HepG2 (cell line): ENCODE data around the gene CD200. TPM values are rescaled to one million over a fixed set of nuclear protein-coding genes. Genes with fewer than 3 reads are reported as not detected.
A peak's percentile ranks its signal among the peaks of the same experiment; 100 is the strongest.

Experiments used
- ATAC-seq: fragments of 200-7000 bp; cut with Tn5 transposase; 3 replicates; pipeline ENCODE4 v1.9.1; 2020; ENCODE audit warnings: mild to moderate bottlenecking, moderate library complexity
- Bru-seq: library from RNA; stranded (reverse); fragments of 400-500 nt; gene quantifications from one replicate; lab custom pipeline; 2021; lab: Mats Ljungman, UMichigan
- BruChase-seq, 2 experiments: library from RNA; stranded (reverse); fragments of 400-500 nt; gene quantifications; one replicate each; lab custom pipeline; 2021; lab: Mats Ljungman, UMichigan
- BruUV-seq: library from RNA; stranded (reverse); fragments of 400-500 nt; replicated peaks from 2 replicates; lab custom pipeline; 2021; lab: Mats Ljungman, UMichigan
- CTCF ChIA-PET: fragments of 300-600 bp; formaldehyde crosslinking; extraction: SDS; loops from one replicate; lab custom pipeline; 2021; ENCODE audit warnings: low total read pairs, inconsistent platforms, low intra/inter-chr PET ratio; lab: Yijun Ruan, JAX
- POLR2A ChIA-PET: fragments of 350-600 bp; sonication (Branson Sonifier 250); formaldehyde crosslinking; loops from one replicate; lab custom pipeline; 2020; ENCODE audit warnings: antibody characterized with exemption, inconsistent platforms; lab: Yijun Ruan, JAX
- DNase-seq: peaks from one replicate; pipeline ENCODE4 v3.0.0-alpha.2; 2015; ENCODE audit warnings: low spot score
- FAIRE-seq: peaks from 3 replicates; lab custom pipeline; 2011; peaks lifted over from hg19 to GRCh38; lab: Jason Lieb, UNC
- H2AFZ ChIP-seq: one replicate; pipeline ENCODE4 v1.6.1; 2011; ENCODE audit warnings: low read length, inconsistent platforms
- H3K27ac ChIP-seq: fragments of 300-600 bp; 3 replicates; pipeline ENCODE4 v1.8.0; 2011; ENCODE audit warnings: mixed run types, mild to moderate bottlenecking, mixed read lengths, low read length, inconsistent platforms; ENCODE audit not compliant: insufficient read depth; ENCODE audit errors: extremely low read length
- H3K27me3 ChIP-seq, 2 experiments: fragments of 200-600 bp in 1 of 2; 2 replicates in 1 of 2; 3 replicates in 1 of 2; pipeline versions ENCODE4 v1.6.0 to v1.8.0; 2011; ENCODE audit warnings: low read length in 2 of 2, mild to moderate bottlenecking in 2 of 2, moderate library complexity in 2 of 2, inconsistent platforms in 1 of 2; ENCODE audit not compliant: insufficient read depth in 2 of 2, control insufficient read depth in 1 of 2
- H3K36me3 ChIP-seq, 2 experiments: fragments of 200-600 bp in 1 of 2; replicated peaks in 1 of 2; 2 replicates in 1 of 2; 3 replicates in 1 of 2; pipeline versions ENCODE4 v1.5.1 to v1.8.0; 2011; ENCODE audit warnings: low read length in 2 of 2, inconsistent platforms in 1 of 2; ENCODE audit not compliant: insufficient read depth in 2 of 2, control insufficient read depth in 1 of 2
- H3K4me1 ChIP-seq: 2 replicates; pipeline ENCODE4 v1.5.1; 2012; ENCODE audit warnings: low read length, inconsistent platforms; ENCODE audit not compliant: insufficient read depth
- H3K4me2 ChIP-seq: 2 replicates; pipeline ENCODE4 v1.6.0; 2011; ENCODE audit warnings: low read depth, low read length, inconsistent platforms
- H3K4me3 ChIP-seq, 3 experiments: fragments of 200-600 bp in 1 of 3; sonication (generic), shearing (Covaris generic) in 1 of 3; replicated peaks in 1 of 3; 2 replicates each; pipeline ENCODE4 v1.5.1; 2011 to 2016; ENCODE audit warnings: low read length in 3 of 3, inconsistent platforms in 2 of 3, low read depth in 2 of 3, mild to moderate bottlenecking in 2 of 3, control low read depth in 1 of 3, mixed read lengths in 1 of 3; ENCODE audit not compliant: insufficient read depth in 1 of 3
- H3K79me2 ChIP-seq: one replicate; pipeline ENCODE4 v1.6.1; 2011; ENCODE audit warnings: low read length, inconsistent platforms; ENCODE audit not compliant: insufficient read depth
- H3K9ac ChIP-seq: 2 replicates; pipeline ENCODE4 v1.6.0; 2011; ENCODE audit warnings: mild to moderate bottlenecking, low read depth, low read length, inconsistent platforms; ENCODE audit not compliant: insufficient read depth
- H3K9me3 ChIP-seq: 2 replicates; pipeline ENCODE4 v1.5.1; 2012; ENCODE audit warnings: mild to moderate bottlenecking, low read length
- H4K20me1 ChIP-seq: 2 replicates; pipeline ENCODE4 v1.6.0; 2011; ENCODE audit warnings: inconsistent platforms, mild to moderate bottlenecking, low read length, moderate library complexity; ENCODE audit not compliant: insufficient read depth
- AGO1 ChIP-seq: fragments of 200-400 bp; formaldehyde crosslinking; IDR thresholded peaks from 2 replicates; pipeline ENCODE4 v1.6.1; 2017; ENCODE audit warnings: mild to moderate bottlenecking, low read depth, low read length, moderate library complexity; ENCODE audit not compliant: poor library complexity, severe bottlenecking
- CHCHD3 ChIP-seq: sonication (generic); formaldehyde crosslinking; IDR thresholded peaks from 2 replicates; pipeline ENCODE4 v1.8.0; 2022; ENCODE audit warnings: mild to moderate bottlenecking, missing genetic modification reagents, moderate library complexity
- KDM4B ChIP-seq: sonication (generic); formaldehyde crosslinking; IDR thresholded peaks from 2 replicates; pipeline ENCODE4 v1.4.0; 2020; ENCODE audit warnings: missing genetic modification reagents
- MTF1 ChIP-seq: sonication (generic); formaldehyde crosslinking; IDR thresholded peaks from 2 replicates; pipeline ENCODE4 v1.5.0; 2020; ENCODE audit warnings: missing genetic modification reagents
- REST ChIP-seq, 2 experiments: IDR thresholded peaks; 2 replicates each; pipeline ENCODE4 v1.6.1; 2011 to 2012; ENCODE audit warnings: low read length in 2 of 2, borderline replicate concordance in 1 of 2, low read depth in 1 of 2, mild to moderate bottlenecking in 1 of 2, moderate library complexity in 1 of 2
- TCF12 ChIP-seq, 2 experiments: fragments of 450-650 bp in 1 of 2; sonication (generic) in 1 of 2; formaldehyde crosslinking in 1 of 2; IDR thresholded peaks; 2 replicates each; pipeline versions ENCODE4 v1.6.1 to v1.8.0; 2017 to 2022; ENCODE audit warnings: antibody characterized with exemption in 1 of 2, mild to moderate bottlenecking in 1 of 2, missing genetic modification reagents in 1 of 2, moderate library complexity in 1 of 2
- TEF ChIP-seq: sonication (generic); formaldehyde crosslinking; IDR thresholded peaks from 2 replicates; pipeline ENCODE4 v1.5.0; 2020; ENCODE audit warnings: missing genetic modification reagents
- YEATS2 ChIP-seq: sonication (generic); formaldehyde crosslinking; IDR thresholded peaks from 2 replicates; pipeline ENCODE4 v1.4.0; 2020; ENCODE audit warnings: missing genetic modification reagents, borderline replicate concordance
- ZBTB38 ChIP-seq: sonication (generic); formaldehyde crosslinking; IDR thresholded peaks from 2 replicates; pipeline ENCODE4 v1.5.1; 2020; ENCODE audit warnings: mild to moderate bottlenecking, missing genetic modification reagents
- ZBTB7A ChIP-seq: sonication (generic); formaldehyde crosslinking; IDR thresholded peaks from 2 replicates; pipeline ENCODE4 v1.8.0; 2022; ENCODE audit warnings: mild to moderate bottlenecking, missing genetic modification reagents
- ZC3H13 ChIP-seq: sonication (generic); formaldehyde crosslinking; IDR thresholded peaks from 2 replicates; pipeline ENCODE4 v1.8.1; 2023; ENCODE audit warnings: mild to moderate bottlenecking, missing genetic modification reagents, moderate library complexity
- ZFP36L1 ChIP-seq: sonication (generic); formaldehyde crosslinking; IDR thresholded peaks from 2 replicates; pipeline ENCODE4 v1.8.0; 2022; ENCODE audit warnings: mild to moderate bottlenecking, missing genetic modification reagents, moderate library complexity
- ZFYVE20 ChIP-seq: sonication (generic); formaldehyde crosslinking; IDR thresholded peaks from 2 replicates; pipeline ENCODE4 v1.8.0; 2023; ENCODE audit warnings: low read depth, mild to moderate bottlenecking, moderate library complexity, missing genetic modification reagents, borderline replicate concordance
- ZNF44 ChIP-seq: sonication (generic); formaldehyde crosslinking; IDR thresholded peaks from 2 replicates; pipeline ENCODE4 v1.5.1; 2020; ENCODE audit warnings: mild to moderate bottlenecking, missing genetic modification reagents
- ZNF75D ChIP-seq: sonication (generic); formaldehyde crosslinking; IDR thresholded peaks from 2 replicates; pipeline ENCODE4 v1.8.1; 2023; ENCODE audit warnings: missing genetic modification reagents, mild to moderate bottlenecking, borderline replicate concordance
- WGBS: methylation state at CpG from one replicate; pipeline ENCODE4 v1.1.6; 2017; ENCODE audit warnings: low lambda C conversion rate; 5-methylcytosine and 5-hydroxymethylcytosine counted together
- in situ Hi-C: cut with HindIII; loops from 2 replicates; pipeline ENCODE4 v1.10.0; 2017; ENCODE audit warnings: low pct_unique_long_range_greater_than_20kb; ENCODE audit not compliant: extremely low pct_ligation_motif_present
- intact Hi-C: fragments of 100-400 bp; cut with micrococcal nuclease; formaldehyde crosslinking; loops from one replicate; pipeline ENCODE4 v1.10.0; 2022; ENCODE audit not compliant: unreplicated experiment
- long read RNA-seq, 2 experiments: library from RNA in 1 of 2; library from polyadenylated mRNA in 1 of 2; stranded (forward) in 1 of 2; unstranded in 1 of 2; transcript quantifications; one replicate each; pipeline ENCODE4 v2.0.0, GENCODE V29; 2019 to 2022
- polyA minus RNA-seq, 3 experiments: library from RNA; depleted of rRNA, polyadenylated mRNA; stranded (reverse); fragments of >200 nt; gene quantifications; 2 replicates each; pipeline ENCODE4 v1.2.3, GENCODE V29; 2011; ENCODE audit warnings: low replicate concordance in 1 of 3
- polyA plus RNA-seq, 8 experiments: library from polyadenylated mRNA; depleted of rRNA in 3 of 8; stranded (reverse) in 7 of 8; unstranded in 1 of 8; fragments of >200 nt; fragmentation: Illumina TruSeq in 4 of 8; extraction: Trizol in 4 of 8; gene quantifications; 2 replicates each; pipeline versions ENCODE4 v1.2.1 to v1.2.3, GENCODE V29; 2011 to 2016; ENCODE audit warnings: low read depth in 4 of 8, missing spikeins in 1 of 8, mixed read lengths in 1 of 8; ENCODE audit not compliant: insufficient read depth in 1 of 8
- total RNA-seq, 5 experiments: library from RNA; depleted of rRNA; stranded (reverse); fragments of >200 nt; fragmentation: Illumina TruSeq; extraction: Trizol; gene quantifications; 2 replicates each; pipeline ENCODE4 v1.2.3, GENCODE V29; 2016; ENCODE audit warnings: low read depth in 1 of 5

The CD200 gene
- total RNA-seq (2016; rRNA removed; fragmentation: Illumina TruSeq; extraction: Trizol), result not detected in 2 replicates
- not detected in 2 replicates for total RNA-seq (2016; cell fraction: cytosol; rRNA removed; fragmentation: Illumina TruSeq; extraction: Trizol; ENCODE audit: low read depth)
- total RNA-seq (2016; cell fraction: insoluble cytoplasmic fraction; rRNA removed; fragmentation: Illumina TruSeq; extraction: Trizol), result not detected in 2 replicates
- total RNA-seq (2016; cell fraction: membrane; rRNA removed; fragmentation: Illumina TruSeq; extraction: Trizol), result not detected in 2 replicates
- not detected in 2 replicates for total RNA-seq (2016; cell fraction: nucleus; rRNA removed; fragmentation: Illumina TruSeq; extraction: Trizol)
- not detected in 2 replicates for polyA plus RNA-seq (2011; rRNA removed)
- polyA plus RNA-seq (2011; cell fraction: cytosol; rRNA removed), result 0.03 TPM in 1 of 2 replicates, not detected in the other
- polyA plus RNA-seq (2011; cell fraction: nucleus; rRNA removed), result 0.05 TPM in 1 of 2 replicates, not detected in the other
- polyA plus RNA-seq (2012), result not detected in 2 replicates
- polyA plus RNA-seq (2016; cell fraction: cytosol; fragmentation: Illumina TruSeq; extraction: Trizol; ENCODE audit: low read depth), result not detected in 2 replicates
- not detected in 2 replicates for polyA plus RNA-seq (2016; cell fraction: insoluble cytoplasmic fraction; fragmentation: Illumina TruSeq; extraction: Trizol; ENCODE audit: low read depth)
- not detected in 2 replicates for polyA plus RNA-seq (2016; cell fraction: membrane; fragmentation: Illumina TruSeq; extraction: Trizol; ENCODE audit: low read depth)
- polyA plus RNA-seq (2016; cell fraction: nucleus; fragmentation: Illumina TruSeq; extraction: Trizol; ENCODE audit: insufficient read depth, low read depth), result not detected in 2 replicates
- not detected in 2 replicates for polyA minus RNA-seq (2011; rRNA and poly(A)+ RNA removed; ENCODE audit: low replicate concordance)
- polyA minus RNA-seq (2011; cell fraction: cytosol; rRNA and poly(A)+ RNA removed), result not detected in 2 replicates
- not detected in 2 replicates for polyA minus RNA-seq (2011; cell fraction: nucleus; rRNA and poly(A)+ RNA removed)
- percentile 7 among the genes with signal in this experiment for Bru-seq, nascent RNA
- percentile 7 among the genes with signal in this experiment for BruChase-seq, experiment 1, labeled RNA remaining after a 6-hour chase
- percentile 10 among the genes with signal in this experiment for BruChase-seq, experiment 2, labeled RNA remaining after a 2-hour chase
- long read RNA-seq, experiment 1, result 0 reads
- long read RNA-seq, experiment 2, result 0 reads

DNA sequence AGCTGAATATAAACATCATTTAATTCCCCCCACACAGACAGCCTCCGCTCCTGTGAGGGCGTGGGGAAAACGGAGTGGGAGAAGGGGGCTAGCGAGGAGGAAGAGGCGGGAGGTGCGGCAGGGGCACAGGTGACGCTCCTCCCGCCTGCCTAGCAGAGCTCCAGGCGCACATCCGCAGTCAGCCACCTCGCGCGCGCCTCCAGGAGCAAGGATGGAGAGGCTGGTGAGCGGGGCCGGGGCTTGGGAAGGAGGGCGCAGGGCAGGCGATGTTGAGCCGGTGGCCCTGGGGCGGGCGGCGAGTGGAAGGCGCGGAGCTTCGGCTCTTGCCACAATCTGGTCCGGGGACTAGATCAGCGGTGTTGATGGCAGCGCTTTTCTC, at the start of gene CD200:
Gene CD200, plus strand, starts transcription at position 155 of the 379 bp plus-strand sequence. Its CDS starts 57 bp downstream, at position 212.
- ChIA-PET CTCF (no interaction called here), POLR2A (no interaction called here)
- 13% methylated on average over 12 of the region's 28 CpGs for WGBS
- no peaks in the 10 kb centered on the region for H3K9me3 ChIP-seq
- H3K36me3 ChIP-seq, result no peaks in the 10 kb centered on the region
- no peak for TF ChIP-seq ZC3H13
- no peak for TF ChIP-seq YEATS2 (CRISPR knock-in tag)
- TF ChIP-seq MTF1 (CRISPR knock-in tag), result no peak
- TF ChIP-seq ZBTB7A (CRISPR knock-in tag), result no peak
- TF ChIP-seq AGO1, result no peak
- TF ChIP-seq KDM4B (CRISPR knock-in tag), result no peak
- no peak for TF ChIP-seq ZFP36L1 (CRISPR knock-in tag)
- no peak for TF ChIP-seq ZNF75D
- TF ChIP-seq REST (IDR thresholded peaks at IDR 0.05; ENCODE audit: borderline replicate concordance in 1 of 2, low read depth in 1 of 2, low read length in 2 of 2), result no peak
- no peak for TF ChIP-seq CHCHD3 (CRISPR knock-in tag)
- TF ChIP-seq ZBTB38, result no peak
- TF ChIP-seq ZFYVE20 (CRISPR knock-in tag), result no peak
- no peak for TF ChIP-seq TCF12 (IDR thresholded peaks at IDR 0.05)
- TF ChIP-seq TCF12 (CRISPR knock-in tag; IDR thresholded peaks at IDR 0.05), result no peak
- TF ChIP-seq ZNF44 (CRISPR knock-in tag), result no peak
- TF ChIP-seq TEF (CRISPR knock-in tag), result no peak
- H3K4me2 ChIP-seq, result no peak within 1 kb of the TSS
- no peak within 1 kb of the TSS for H3K27ac ChIP-seq
- in situ Hi-C loops, result no loop called here
- FAIRE-seq (no peak), ATAC-seq (no peak), DNase-seq (no peak)
- H4K20me1 ChIP-seq, result no peaks in the 10 kb centered on the region
- no peak within 1 kb of the TSS for H2AFZ ChIP-seq
- peaks cover 0 to 15% of the 10 kb centered on the region in 2 experiments; a peak in 3 of 5 replicates for H3K27me3 ChIP-seq
- no peak within 1 kb of the TSS for H3K9ac ChIP-seq
- H3K79me2 ChIP-seq, result no peaks in the 10 kb centered on the region
- H3K4me1 ChIP-seq, result no peaks in the 10 kb centered on the region
- no peak within 1 kb of the TSS for H3K4me3 ChIP-seq
- no TSS peak for BruUV-seq
- intact Hi-C loops, result no loop called here
